Renal pelvis (tissue), 12 donors: ENCODE measurements around the gene COA6. TPM values are rescaled to one million over a fixed set of nuclear protein-coding genes. Genes with fewer than 3 reads are reported as not detected.

Source experiments
- DNase-seq: peaks from one replicate; pipeline ENCODE4 v3.0.0-alpha.2; 2013
- long read RNA-seq, 16 experiments: transcript quantifications; one replicate each; lab custom pipeline, GENCODE V29; 2026
- polyA plus RNA-seq, 3 donors: library from polyadenylated mRNA; unstranded; fragments of 120-200 nt; gene quantifications; one replicate each; pipeline ENCODE4 v1.2.1, GENCODE V29; 2013; ENCODE audit not compliant: insufficient read length in 3 of 3

Gene COA6, protein sequence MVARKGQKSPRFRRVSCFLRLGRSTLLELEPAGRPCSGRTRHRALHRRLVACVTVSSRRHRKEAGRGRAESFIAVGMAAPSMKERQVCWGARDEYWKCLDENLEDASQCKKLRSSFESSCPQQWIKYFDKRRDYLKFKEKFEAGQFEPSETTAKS
- polyA plus RNA-seq, result 10 to 100 TPM; 27.6 to 36.4 (median 32.5) TPM
- long read RNA-seq, donor 1, transcript COA6-203 (3 exons, 710 nt), result major isoform, 37 of 50 reads
- long read RNA-seq, donor 1, transcript COA6-202 (3 exons, 641 nt), result minor isoform, 6 of 50 reads
- long read RNA-seq, donor 1, transcript COA6-201 (2 exons, 1,013 nt), result minor isoform, 7 of 50 reads
- long read RNA-seq, donor 1, partial matches to known transcripts, result 0 of 50 reads
- long read RNA-seq, donor 1, other reads (novel, unspliced or antisense), result 0 of 50 reads
- long read RNA-seq, donor 2, transcript COA6-201 (2 exons, 1,013 nt), result minor isoform, 14 of 62 reads
- long read RNA-seq, donor 2, transcript COA6-203 (3 exons, 710 nt), result major isoform, 44 of 62 reads
- long read RNA-seq, donor 2, partial matches to known transcripts, result 0 of 62 reads
- long read RNA-seq, donor 2, other reads (novel, unspliced or antisense), result 0 of 62 reads
- long read RNA-seq, donor 3, transcript COA6-203 (3 exons, 710 nt), result major isoform, 46 of 58 reads
- long read RNA-seq, donor 3, transcript COA6-201 (2 exons, 1,013 nt), result minor isoform, 11 of 58 reads
- long read RNA-seq, donor 3, partial matches to known transcripts, result 0 of 58 reads
- long read RNA-seq, donor 3, other reads (novel, unspliced or antisense), result 0 of 58 reads
- long read RNA-seq, donor 4, transcript COA6-201 (2 exons, 1,013 nt), result minor isoform, 17 of 83 reads
- long read RNA-seq, donor 4, transcript COA6-203 (3 exons, 710 nt), result major isoform, 64 of 83 reads
- long read RNA-seq, donor 4, partial matches to known transcripts, result 0 of 83 reads
- long read RNA-seq, donor 4, other reads (novel, unspliced or antisense), result 0 of 83 reads
- long read RNA-seq, donor 5, transcript COA6-203 (3 exons, 710 nt), result major isoform, 31 of 42 reads
- long read RNA-seq, donor 5, transcript COA6-201 (2 exons, 1,013 nt), result minor isoform, 8 of 42 reads
- long read RNA-seq, donor 5, partial matches to known transcripts, result 0 of 42 reads
- long read RNA-seq, donor 5, other reads (novel, unspliced or antisense), result 0 of 42 reads
- long read RNA-seq, donor 6, transcript COA6-203 (3 exons, 710 nt), result major isoform, 24 of 80 reads
- long read RNA-seq, donor 6, transcript COA6-201 (2 exons, 1,013 nt), result minor isoform, 11 of 80 reads
- long read RNA-seq, donor 6, partial matches to known transcripts, result 26 of 80 reads
- long read RNA-seq, donor 6, other reads (novel, unspliced or antisense), result 16 of 80 reads
- long read RNA-seq, donor 7, transcript COA6-203 (3 exons, 710 nt), result major isoform, 43 of 68 reads
- long read RNA-seq, donor 7, transcript COA6-201 (2 exons, 1,013 nt), result minor isoform, 21 of 68 reads
- long read RNA-seq, donor 7, partial matches to known transcripts, result 0 of 68 reads
- long read RNA-seq, donor 7, other reads (novel, unspliced or antisense), result 0 of 68 reads
- long read RNA-seq, donor 8, transcript COA6-203 (3 exons, 710 nt), result major isoform, 15 of 21 reads
- long read RNA-seq, donor 8, partial matches to known transcripts, result 0 of 21 reads
- long read RNA-seq, donor 8, other reads (novel, unspliced or antisense), result 0 of 21 reads
- long read RNA-seq, donor 9, transcript COA6-201 (2 exons, 1,013 nt), result minor isoform, 19 of 72 reads
- long read RNA-seq, donor 9, transcript COA6-203 (3 exons, 710 nt), result major isoform, 48 of 72 reads
- long read RNA-seq, donor 9, transcript COA6-202 (3 exons, 641 nt), result minor isoform, 5 of 72 reads
- long read RNA-seq, donor 9, partial matches to known transcripts, result 0 of 72 reads
- long read RNA-seq, donor 9, other reads (novel, unspliced or antisense), result 0 of 72 reads
- long read RNA-seq, donor 10, transcript COA6-203 (3 exons, 710 nt), result major isoform, 36 of 52 reads
- long read RNA-seq, donor 10, transcript COA6-201 (2 exons, 1,013 nt), result minor isoform, 12 of 52 reads
- long read RNA-seq, donor 10, partial matches to known transcripts, result 0 of 52 reads
- long read RNA-seq, donor 10, other reads (novel, unspliced or antisense), result 0 of 52 reads
- long read RNA-seq, donor 11, transcript COA6-203 (3 exons, 710 nt), result major isoform, 18 of 39 reads
- long read RNA-seq, donor 11, transcript COA6-201 (2 exons, 1,013 nt), result minor isoform, 12 of 39 reads
- long read RNA-seq, donor 11, partial matches to known transcripts, result 7 of 39 reads
- long read RNA-seq, donor 11, other reads (novel, unspliced or antisense), result 0 of 39 reads
- long read RNA-seq, donor 12, transcript COA6-203 (3 exons, 710 nt), result major isoform, 49 of 75 reads
- long read RNA-seq, donor 12, transcript COA6-201 (2 exons, 1,013 nt), result minor isoform, 21 of 75 reads
- long read RNA-seq, donor 12, transcript COA6-202 (3 exons, 641 nt), result minor isoform, 5 of 75 reads
- long read RNA-seq, donor 12, partial matches to known transcripts, result 0 of 75 reads
- long read RNA-seq, donor 12, other reads (novel, unspliced or antisense), result 0 of 75 reads
- long read RNA-seq, donor 13, transcript COA6-203 (3 exons, 710 nt), result major isoform, 19 of 35 reads
- long read RNA-seq, donor 13, transcript COA6-201 (2 exons, 1,013 nt), result minor isoform, 15 of 35 reads
- long read RNA-seq, donor 13, partial matches to known transcripts, result 0 of 35 reads
- long read RNA-seq, donor 13, other reads (novel, unspliced or antisense), result 0 of 35 reads
- long read RNA-seq, donor 14, result 0 reads
- long read RNA-seq, donor 15, transcript COA6-203 (3 exons, 710 nt), result major isoform, 54 of 78 reads
- long read RNA-seq, donor 15, transcript COA6-201 (2 exons, 1,013 nt), result minor isoform, 20 of 78 reads
- long read RNA-seq, donor 15, partial matches to known transcripts, result 0 of 78 reads
- long read RNA-seq, donor 15, other reads (novel, unspliced or antisense), result 0 of 78 reads
- long read RNA-seq, donor 16, transcript COA6-201 (2 exons, 1,013 nt), result minor isoform, 15 of 68 reads
- long read RNA-seq, donor 16, transcript COA6-203 (3 exons, 710 nt), result major isoform, 43 of 68 reads
- long read RNA-seq, donor 16, partial matches to known transcripts, result 7 of 68 reads
- long read RNA-seq, donor 16, other reads (novel, unspliced or antisense), result 0 of 68 reads

DNA sequence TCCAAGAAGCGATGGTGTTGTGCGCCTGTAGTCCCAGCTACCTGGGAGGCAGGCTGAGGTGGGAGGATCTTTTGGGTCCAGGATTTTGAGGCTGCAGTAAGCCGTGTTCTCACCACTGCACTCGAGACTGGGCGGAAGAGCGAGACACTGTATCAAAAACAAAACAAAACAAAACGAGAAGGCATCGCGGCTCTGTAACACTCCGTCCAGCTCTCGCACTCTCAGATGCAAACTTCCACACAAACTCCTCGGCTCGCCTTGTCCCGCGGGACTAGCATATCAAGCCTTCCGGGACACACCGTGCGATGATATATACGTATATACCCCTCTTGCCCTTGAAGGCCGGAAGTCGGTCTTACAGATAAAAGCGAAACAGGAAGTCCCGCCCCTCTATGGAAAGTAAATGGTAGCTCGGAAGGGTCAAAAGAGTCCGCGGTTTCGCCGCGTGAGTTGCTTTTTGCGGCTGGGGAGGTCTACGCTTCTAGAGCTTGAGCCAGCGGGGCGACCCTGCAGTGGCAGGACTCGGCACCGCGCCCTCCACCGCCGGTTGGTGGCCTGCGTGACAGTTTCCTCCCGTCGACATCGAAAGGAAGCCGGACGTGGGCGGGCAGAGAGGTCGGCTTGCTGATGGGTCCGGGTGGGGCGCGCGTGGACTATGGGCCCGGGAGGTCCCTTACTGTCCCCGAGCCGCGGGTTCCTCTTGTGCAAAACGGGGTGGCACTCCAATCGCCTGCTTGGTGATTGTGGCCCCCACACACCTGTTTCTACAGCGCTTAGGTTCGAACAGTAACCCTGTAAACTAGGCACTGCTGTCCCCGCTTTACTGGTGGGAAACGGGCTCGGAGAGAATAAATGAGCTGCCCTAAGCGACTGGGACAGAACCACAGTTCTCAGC is at the start of gene COA6:
Gene COA6 (plus strand): TSS at position 393 of the 895 bp plus-strand sequence. CDS start 11 bp downstream, at position 404.
- DNase-seq, result peak; percentile 98

DNA sequence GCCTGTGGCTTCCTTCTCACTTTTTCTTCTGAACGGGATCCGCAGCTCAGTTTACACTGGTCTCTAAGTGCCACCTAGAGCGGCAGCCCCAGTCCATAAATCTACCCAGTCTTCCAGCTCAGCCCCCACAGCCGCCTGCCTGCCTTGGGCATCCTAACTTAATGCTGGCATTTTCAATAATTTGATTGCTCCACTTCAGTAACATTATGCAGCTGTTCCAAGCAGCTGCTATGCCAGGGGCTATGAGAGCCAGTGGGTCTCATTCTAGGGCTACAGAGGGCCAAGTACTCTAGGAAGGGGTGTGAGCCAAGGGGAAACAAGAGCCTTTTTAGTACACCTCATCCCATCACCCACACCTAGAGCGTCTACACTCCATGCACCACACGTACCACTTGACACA is 48.4 kb upstream of the COA6 start:
- DNase-seq, result no peak

DNA sequence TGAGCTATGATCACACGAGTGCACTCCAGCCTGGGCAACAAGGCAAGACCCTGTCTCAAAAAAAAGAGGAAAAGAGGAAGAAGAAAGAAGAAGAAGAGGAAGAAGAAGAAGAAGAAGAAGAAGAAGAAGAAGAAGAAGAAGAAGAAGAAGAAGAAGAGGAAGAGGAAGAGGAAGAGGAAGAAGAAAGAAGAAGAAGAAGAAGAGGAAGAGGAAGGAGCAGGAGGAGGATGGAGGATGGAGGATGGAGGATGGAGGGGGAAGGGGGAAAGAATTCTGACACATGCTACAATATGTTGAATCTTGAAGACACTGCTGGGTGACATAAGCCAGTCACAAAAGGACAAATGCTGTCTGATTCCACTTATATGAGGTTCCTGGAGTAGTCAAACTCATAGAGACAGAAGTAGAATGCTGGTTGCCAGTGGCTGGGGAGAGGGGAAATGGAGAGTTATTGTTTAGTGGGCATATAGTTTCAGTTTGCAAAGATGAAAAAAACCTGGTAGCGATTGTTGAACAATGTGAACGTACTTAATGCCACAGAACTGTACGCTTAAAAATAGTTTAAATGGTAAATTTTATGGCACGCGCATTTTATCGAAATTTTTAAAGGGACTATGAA is 47.3 kb upstream of the COA6 start:
- DNase-seq, result no peak

DNA sequence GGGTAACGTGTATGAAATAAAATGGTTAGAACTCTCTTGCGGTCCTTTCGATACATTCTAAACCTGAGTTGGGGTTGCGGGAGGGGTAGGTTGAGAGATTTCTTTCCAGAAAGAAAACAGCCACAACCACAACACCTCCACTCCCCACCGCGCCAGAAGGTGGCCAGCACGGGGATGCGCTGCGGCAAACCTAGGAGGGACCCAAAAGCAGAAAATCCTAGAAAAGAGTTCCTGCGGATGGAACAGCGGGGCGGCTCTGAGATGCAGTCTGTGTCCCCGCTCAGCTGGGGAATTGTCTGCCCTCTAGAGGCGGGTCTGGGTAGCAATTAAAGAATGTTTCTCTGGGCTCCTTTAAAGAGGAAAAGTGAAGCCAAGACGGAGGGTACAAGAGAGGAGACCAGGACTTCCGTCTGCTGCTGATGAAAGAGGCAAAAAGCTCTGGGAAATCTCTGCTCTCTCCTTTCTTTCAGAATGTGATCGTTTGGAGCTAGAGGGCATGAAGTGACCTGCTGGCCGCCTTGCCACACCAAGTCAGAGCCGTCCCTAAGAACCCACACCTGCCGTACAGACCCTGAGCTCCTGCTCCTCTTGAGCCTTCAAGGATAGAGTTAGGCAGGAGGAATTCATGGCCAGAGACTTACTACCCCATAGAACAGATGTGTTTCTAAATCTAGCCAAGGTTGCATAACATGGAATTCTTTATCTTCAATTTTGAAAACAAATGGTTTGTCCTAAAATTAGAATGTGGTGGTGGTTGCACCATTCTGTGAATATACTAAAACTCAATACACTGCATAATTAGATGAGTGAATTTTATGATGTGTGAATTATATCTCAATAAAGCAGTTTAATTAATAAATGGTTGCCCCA is 46.5 kb upstream of the COA6 start:
- peak; percentile 44 for DNase-seq

DNA sequence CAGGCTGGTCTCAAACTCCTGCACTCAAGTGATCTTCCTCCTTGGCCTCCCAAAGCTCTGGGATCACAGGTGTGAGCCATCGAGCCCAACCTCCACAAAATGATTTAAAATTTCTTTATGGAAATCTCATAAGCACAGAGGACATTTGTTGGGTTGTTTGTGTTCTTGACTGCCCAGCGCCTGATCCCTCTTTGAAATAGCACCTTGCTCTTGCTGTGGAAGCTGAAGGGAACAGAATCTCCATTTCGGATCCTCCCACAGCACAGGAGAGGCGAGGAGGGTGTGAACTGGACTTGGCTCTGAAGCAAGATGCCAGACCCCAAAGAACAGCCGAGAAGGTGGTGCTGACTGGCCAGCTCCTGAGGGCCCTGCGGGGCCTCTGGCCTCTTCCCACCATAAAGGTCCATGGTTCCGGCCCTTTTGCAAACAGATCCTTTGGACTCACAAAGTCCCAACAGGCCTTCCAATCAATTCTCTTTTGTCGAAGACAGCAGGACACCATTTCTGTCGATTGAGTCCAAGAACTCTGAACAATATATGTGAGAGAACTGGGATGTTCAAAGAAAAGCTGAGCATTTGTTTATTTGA is 45.6 kb upstream of the COA6 start:
- no peak for DNase-seq

DNA sequence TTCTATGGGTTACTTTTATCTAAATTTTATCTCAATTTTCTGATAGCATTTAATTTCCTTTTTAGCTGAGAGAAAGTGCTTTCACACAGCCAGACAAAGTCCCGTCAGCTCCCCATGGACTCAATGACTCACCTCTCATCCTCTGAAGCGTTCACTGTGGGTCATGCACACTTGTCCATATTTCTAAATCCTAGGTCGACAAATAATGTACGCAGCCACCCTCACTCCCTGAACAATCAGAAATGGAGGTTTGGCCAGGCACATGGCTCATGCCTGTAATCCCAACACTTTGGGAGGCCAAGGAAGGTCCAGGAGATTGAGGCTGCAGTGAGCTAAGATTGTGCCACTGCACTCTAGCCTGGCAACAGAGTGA is 42.4 kb upstream of the COA6 start:
- no peak for DNase-seq

DNA sequence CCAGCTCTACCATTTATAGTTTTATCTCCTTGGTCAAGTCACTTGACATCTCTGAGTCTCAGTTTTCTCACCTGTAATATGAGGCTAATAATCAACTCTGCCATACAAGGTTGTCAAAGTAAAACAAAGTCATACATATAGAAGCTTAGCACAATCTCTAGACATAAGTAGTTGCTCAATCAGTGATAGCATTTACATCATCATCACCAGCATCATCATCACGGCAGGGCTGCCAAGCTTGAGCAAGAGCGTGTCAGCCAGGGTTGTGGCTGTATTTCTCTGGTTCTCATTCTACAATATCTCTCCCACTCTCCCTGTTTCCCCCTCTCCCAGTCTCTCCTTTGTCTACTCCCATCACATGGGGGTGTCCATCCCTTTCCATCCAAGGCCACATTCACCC is 41.7 kb upstream of the COA6 start:
- DNase-seq, result no peak

DNA sequence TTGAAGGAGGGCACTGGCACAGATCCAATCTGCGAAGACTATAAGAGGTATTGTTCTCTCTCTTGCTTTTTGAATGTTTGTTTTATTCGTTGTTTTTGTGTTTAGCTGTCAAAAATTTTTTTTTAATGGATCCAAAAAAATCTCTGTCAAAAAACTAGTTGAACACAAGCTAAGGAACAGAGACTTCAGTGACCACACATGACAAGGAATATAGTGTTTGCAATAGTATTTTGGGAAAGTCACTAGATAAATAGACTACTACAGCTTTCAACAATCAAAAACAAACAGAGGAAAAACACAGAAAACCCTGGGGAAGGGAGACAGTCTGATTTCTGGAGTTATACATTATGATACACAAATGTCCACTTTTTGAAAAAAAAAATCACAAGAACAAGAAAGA is 36.9 kb upstream of the COA6 start:
- no peak for DNase-seq

DNA sequence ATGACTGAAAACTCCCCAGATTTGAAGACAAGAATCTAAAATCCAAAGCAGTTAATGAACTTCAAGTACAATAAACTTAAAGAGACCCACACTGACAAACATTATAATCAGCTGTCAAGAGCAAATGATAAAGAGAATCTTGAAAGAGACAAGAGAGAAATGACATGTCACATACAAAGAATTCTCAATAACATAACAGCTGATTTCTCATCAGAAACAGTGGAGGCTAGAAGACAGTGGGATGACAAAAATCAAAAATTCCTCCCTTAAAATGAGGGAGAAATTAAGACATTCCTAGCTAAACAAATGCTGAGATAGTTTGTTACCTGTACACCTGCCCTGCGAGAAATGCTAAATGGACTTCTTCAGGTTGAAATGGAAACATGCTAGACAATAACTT is 36.0 kb upstream of the COA6 start:
- no peak for DNase-seq

DNA sequence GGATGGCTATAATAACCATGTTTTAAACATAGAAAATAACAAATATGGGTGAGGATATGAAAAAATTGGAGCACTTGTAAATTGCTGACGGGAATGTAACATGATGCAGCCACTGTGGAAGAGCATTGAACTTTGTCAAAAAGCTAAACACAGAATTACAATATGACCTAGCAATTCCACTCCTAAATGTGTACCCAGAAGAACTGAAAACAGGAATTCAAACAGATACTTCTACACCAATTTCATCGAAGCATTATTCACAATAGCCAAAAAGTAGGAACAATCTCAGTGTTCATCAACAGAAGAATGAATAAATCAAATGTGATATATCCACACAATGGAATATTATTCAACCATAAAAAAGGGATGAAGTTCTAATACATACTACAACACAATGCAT is 32.7 kb upstream of the COA6 start:
- DNase-seq, result no peak

DNA sequence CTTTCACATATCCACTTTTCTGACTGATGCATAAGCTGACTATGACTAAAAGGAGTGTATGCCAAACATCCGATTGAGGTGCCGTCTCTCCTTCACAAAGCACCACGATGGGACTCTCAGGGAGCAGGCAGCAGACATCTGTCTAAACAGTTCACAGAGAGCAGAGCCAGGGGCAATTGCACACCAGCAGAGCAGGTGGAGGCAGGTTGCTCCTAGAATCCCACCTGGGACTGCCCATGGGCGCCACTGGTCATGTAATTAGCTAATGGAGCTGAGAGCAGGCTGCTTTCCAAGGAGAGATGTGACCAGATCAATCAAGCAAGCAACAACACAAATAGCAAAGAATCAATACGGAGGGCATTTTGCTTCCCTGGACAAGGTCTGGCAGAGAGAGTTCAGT is 30.5 kb upstream of the COA6 start:
- no peak for DNase-seq

DNA sequence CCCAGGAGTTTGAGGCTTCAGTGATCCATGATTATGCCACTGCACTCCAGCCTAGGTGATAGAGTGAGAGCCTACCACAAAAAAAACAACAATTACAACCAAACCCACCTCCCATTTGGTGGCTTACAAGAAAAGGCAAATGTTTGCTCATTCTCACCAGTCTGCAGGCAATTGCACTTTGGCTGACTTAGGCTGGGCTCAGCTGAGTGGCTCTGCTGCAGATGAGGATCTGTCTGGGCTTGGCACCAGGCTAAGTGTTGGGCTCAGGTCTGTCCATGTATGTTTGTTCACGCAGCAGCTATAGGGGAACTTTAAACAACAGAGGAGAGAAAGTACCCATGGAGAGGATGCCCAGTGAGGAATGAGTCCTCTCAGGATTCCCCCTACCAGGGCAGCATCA is 28.0 kb upstream of the COA6 start:
- DNase-seq, result no peak

DNA sequence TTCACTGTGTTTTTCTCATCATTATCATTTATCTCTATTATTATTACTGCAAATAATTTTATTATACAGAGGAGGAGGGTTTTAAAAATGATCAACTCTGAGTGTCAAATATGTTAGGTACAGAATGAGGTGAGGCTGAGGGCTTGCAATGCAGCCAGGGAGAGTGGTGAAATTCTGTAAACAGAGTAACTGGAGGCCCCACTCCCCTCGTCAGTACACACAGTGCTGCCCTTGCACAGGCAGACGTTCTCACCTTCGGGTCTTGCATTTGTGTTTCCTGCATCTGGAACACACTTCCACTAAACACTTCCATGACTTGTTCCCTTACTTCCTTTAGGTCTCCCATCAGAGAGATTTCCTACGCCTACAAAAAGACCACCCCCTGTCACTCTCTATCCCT is 24.3 kb upstream of the COA6 start:
- no peak for DNase-seq

DNA sequence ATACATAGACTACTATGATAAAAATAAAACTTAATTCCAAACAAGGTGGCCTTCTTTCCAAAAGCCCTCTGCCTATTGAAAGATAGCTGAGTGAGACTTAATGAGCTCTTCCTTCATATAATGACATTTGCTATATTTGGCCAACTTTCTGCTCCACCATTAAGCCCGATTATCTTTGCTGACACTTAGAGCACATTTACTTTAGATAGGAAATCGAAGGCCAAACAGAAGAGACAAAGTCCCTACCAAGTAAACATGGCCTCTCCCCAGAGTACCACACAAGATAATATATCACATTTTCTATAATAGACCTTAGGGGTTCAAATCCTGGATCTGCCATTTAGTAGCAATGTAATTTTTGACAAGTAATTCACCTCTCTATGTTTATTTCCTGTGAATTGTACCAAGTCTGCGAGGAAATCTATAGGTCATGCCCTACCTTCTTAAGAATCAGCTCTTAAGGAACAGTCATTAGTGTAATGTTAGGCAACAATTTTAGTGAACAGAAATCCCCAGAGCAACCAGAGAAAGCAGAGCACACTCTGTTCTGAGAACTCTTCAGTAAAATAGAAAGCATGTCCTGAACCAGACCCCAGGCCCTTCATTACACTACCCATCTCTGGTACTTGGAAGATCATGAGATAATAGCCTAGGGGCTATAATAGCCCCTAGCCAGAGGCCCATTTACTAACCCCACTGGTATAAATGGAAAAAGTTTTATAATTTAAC is 17.3 kb upstream of the COA6 start:
- no peak for DNase-seq
